ENCODE data around the gene CDX1.
A peak's percentile ranks its signal among the peaks of the same experiment; 100 is the strongest.

CDX1 gene

GRCh38 chr5:150173161-150173560 lies 6.6 kb downstream of the CDX1 start:
- peak overlapping the region in 1 of 2 experiments; percentile 9 for H3K23ac ChIP-seq (ENCODE audit: low read length in 2 of 2)
- no peaks in the 10 kb centered on the region for H3K9me3 ChIP-seq (ENCODE audit: control insufficient read depth, low read length)
- no peak for DNase-seq
- H2AK5ac ChIP-seq (ENCODE audit: low read length, severe bottlenecking) = no peak overlapping the region
- no peak overlapping the region for H3K18ac ChIP-seq (ENCODE audit: low read depth in 1 of 2, low read length in 2 of 2)
- H2BK12ac ChIP-seq (ENCODE audit: low read length in 2 of 2) = no peak overlapping the region
- H4K91ac ChIP-seq (ENCODE audit: low read length) = no peak overlapping the region
- no peak overlapping the region for H3K27ac ChIP-seq (ENCODE audit: low read length, poor library complexity, severe bottlenecking)
- no peak overlapping the region for H2BK15ac ChIP-seq (ENCODE audit: low read depth, poor library complexity, severe bottlenecking)
- H2BK5ac ChIP-seq (ENCODE audit: low read depth, low read length, poor library complexity, severe bottlenecking) = no peak overlapping the region
- H3K4me1 ChIP-seq (ENCODE audit: control insufficient read depth, insufficient read depth, low read depth, low read length) = peaks cover 8% of the 10 kb centered on the region
- no peak overlapping the region for H3K9ac ChIP-seq (ENCODE audit: low read length)
- H3K14ac ChIP-seq (ENCODE audit: low read length in 2 of 2) = no peak overlapping the region
- no peak overlapping the region for H4K8ac ChIP-seq (ENCODE audit: low read length)
- no peak overlapping the region for H2BK120ac ChIP-seq (ENCODE audit: low read depth, low read length)
- no peak overlapping the region for H3K4me2 ChIP-seq (ENCODE audit: low read length, poor library complexity, severe bottlenecking)
- 74% methylated on average over 3 of the region's 3 CpGs for WGBS
- H3K4ac ChIP-seq (ENCODE audit: low read depth in 1 of 2, low read length in 2 of 2) = peak overlapping the region in 1 of 2 experiments; percentile 22
- no peak overlapping the region for H3K4me3 ChIP-seq (ENCODE audit: insufficient read depth in 1 of 2, low read depth in 1 of 2, low read length in 2 of 2)
- H3K36me3 ChIP-seq (ENCODE audit: control insufficient read depth in 1 of 2, insufficient read depth in 2 of 2, low read depth in 1 of 2, low read length in 2 of 2) = no peaks in the 10 kb centered on the region
- H2AFZ ChIP-seq (ENCODE audit: low read depth, low read length) = no peak overlapping the region
- H3K79me1 ChIP-seq (replicated peaks; ENCODE audit: low read length, poor library complexity, severe bottlenecking) = no peaks in the 10 kb centered on the region
- H3K27me3 ChIP-seq (ENCODE audit: control insufficient read depth in 1 of 2, insufficient read depth in 1 of 2, low read length in 2 of 2) = peaks cover 0 to 16% of the 10 kb centered on the region in 2 experiments

GRCh38 chr5:150174285-150174684 lies 7.7 kb downstream of the CDX1 start:
- Histone ChIP-seq H2BK15ac (ENCODE audit: low read depth, poor library complexity, severe bottlenecking) (no peak overlapping the region), H3K4ac (ENCODE audit: low read depth in 1 of 2, low read length in 2 of 2) (no peak overlapping the region), H2BK12ac (ENCODE audit: low read length in 2 of 2) (no peak overlapping the region), H3K9ac (ENCODE audit: low read length) (no peak overlapping the region), H2AFZ (ENCODE audit: low read depth, low read length) (no peak overlapping the region), H3K79me1 (replicated peaks; ENCODE audit: low read length, poor library complexity, severe bottlenecking) (no peaks in the 10 kb centered on the region), H4K8ac (ENCODE audit: low read length) (no peak overlapping the region), H3K36me3 (ENCODE audit: control insufficient read depth in 1 of 2, insufficient read depth in 2 of 2, low read depth in 1 of 2, low read length in 2 of 2) (no peaks in the 10 kb centered on the region), H3K4me2 (ENCODE audit: low read length, poor library complexity, severe bottlenecking) (no peak overlapping the region), H2BK120ac (ENCODE audit: low read depth, low read length) (no peak overlapping the region), H3K27ac (ENCODE audit: low read length, poor library complexity, severe bottlenecking) (no peak overlapping the region), H3K9me3 (ENCODE audit: control insufficient read depth, low read length) (no peaks in the 10 kb centered on the region), H4K91ac (ENCODE audit: low read length) (no peak overlapping the region), H3K4me3 (ENCODE audit: insufficient read depth in 1 of 2, low read depth in 1 of 2, low read length in 2 of 2) (no peak overlapping the region), H3K14ac (ENCODE audit: low read length in 2 of 2) (no peak overlapping the region), H3K4me1 (ENCODE audit: control insufficient read depth, insufficient read depth, low read depth, low read length) (peaks cover 11% of the 10 kb centered on the region), H3K27me3 (ENCODE audit: control insufficient read depth in 1 of 2, insufficient read depth in 1 of 2, low read length in 2 of 2) (peaks cover 0 to 12% of the 10 kb centered on the region in 2 experiments), H2AK5ac (ENCODE audit: low read length, severe bottlenecking) (no peak overlapping the region), H3K23ac (ENCODE audit: low read length in 2 of 2) (no peak overlapping the region), H2BK5ac (ENCODE audit: low read depth, low read length, poor library complexity, severe bottlenecking) (no peak overlapping the region), H3K18ac (ENCODE audit: low read depth in 1 of 2, low read length in 2 of 2) (no peak overlapping the region)
- WGBS = 96% methylated on average over 6 of the region's 6 CpGs
- DNase-seq = no peak

GRCh38 chr5:150175076-150175475 lies 8.5 kb downstream of the CDX1 start:
- H3K18ac ChIP-seq (ENCODE audit: low read depth in 1 of 2, low read length in 2 of 2) = no peak overlapping the region
- no peak for DNase-seq
- H3K27me3 ChIP-seq (ENCODE audit: control insufficient read depth in 1 of 2, insufficient read depth in 1 of 2, low read length in 2 of 2) = peaks cover 0 to 6% of the 10 kb centered on the region in 2 experiments
- H3K36me3 ChIP-seq (ENCODE audit: control insufficient read depth in 1 of 2, insufficient read depth in 2 of 2, low read depth in 1 of 2, low read length in 2 of 2) = no peaks in the 10 kb centered on the region
- H4K91ac ChIP-seq (ENCODE audit: low read length) = no peak overlapping the region
- H3K9ac ChIP-seq (ENCODE audit: low read length) = no peak overlapping the region
- no peaks in the 10 kb centered on the region for H3K9me3 ChIP-seq (ENCODE audit: control insufficient read depth, low read length)
- H2BK15ac ChIP-seq (ENCODE audit: low read depth, poor library complexity, severe bottlenecking) = no peak overlapping the region
- no peak overlapping the region for H3K4me3 ChIP-seq (ENCODE audit: insufficient read depth in 1 of 2, low read depth in 1 of 2, low read length in 2 of 2)
- no peak overlapping the region for H2AFZ ChIP-seq (ENCODE audit: low read depth, low read length)
- H2AK5ac ChIP-seq (ENCODE audit: low read length, severe bottlenecking) = no peak overlapping the region
- no peak overlapping the region for H4K8ac ChIP-seq (ENCODE audit: low read length)
- H2BK120ac ChIP-seq (ENCODE audit: low read depth, low read length) = no peak overlapping the region
- no peak overlapping the region for H3K4ac ChIP-seq (ENCODE audit: low read depth in 1 of 2, low read length in 2 of 2)
- no peak overlapping the region for H2BK5ac ChIP-seq (ENCODE audit: low read depth, low read length, poor library complexity, severe bottlenecking)
- H3K79me1 ChIP-seq (replicated peaks; ENCODE audit: low read length, poor library complexity, severe bottlenecking) = no peaks in the 10 kb centered on the region
- H3K4me2 ChIP-seq (ENCODE audit: low read length, poor library complexity, severe bottlenecking) = no peak overlapping the region
- H3K4me1 ChIP-seq (ENCODE audit: control insufficient read depth, insufficient read depth, low read depth, low read length) = peaks cover 11% of the 10 kb centered on the region
- WGBS = 100% methylated on average over 1 of the region's 1 CpG
- H3K23ac ChIP-seq (ENCODE audit: low read length in 2 of 2) = no peak overlapping the region
- H3K27ac ChIP-seq (ENCODE audit: low read length, poor library complexity, severe bottlenecking) = no peak overlapping the region
- peak overlapping the region in 1 of 2 experiments; percentile 57 for H2BK12ac ChIP-seq (ENCODE audit: low read length in 2 of 2)
- no peak overlapping the region for H3K14ac ChIP-seq (ENCODE audit: low read length in 2 of 2)

GRCh38 chr5:150175536-150175935 lies 9.0 kb downstream of the CDX1 start:
- H3K18ac ChIP-seq (ENCODE audit: low read depth in 1 of 2, low read length in 2 of 2) = no peak overlapping the region
- peak overlapping the region in 1 of 2 experiments; percentile 3 for H3K23ac ChIP-seq (ENCODE audit: low read length in 2 of 2)
- no peaks in the 10 kb centered on the region for H3K36me3 ChIP-seq (ENCODE audit: control insufficient read depth in 1 of 2, insufficient read depth in 2 of 2, low read depth in 1 of 2, low read length in 2 of 2)
- DNase-seq = peak; percentile 52
- H3K9ac ChIP-seq (ENCODE audit: low read length) = no peak overlapping the region
- H3K4me2 ChIP-seq (ENCODE audit: low read length, poor library complexity, severe bottlenecking) = no peak overlapping the region
- no peak overlapping the region for H4K8ac ChIP-seq (ENCODE audit: low read length)
- peaks cover 13% of the 10 kb centered on the region for H3K4me1 ChIP-seq (ENCODE audit: control insufficient read depth, insufficient read depth, low read depth, low read length)
- no peaks in the 10 kb centered on the region for H3K9me3 ChIP-seq (ENCODE audit: control insufficient read depth, low read length)
- H4K91ac ChIP-seq (ENCODE audit: low read length) = peak overlapping the region; percentile 43
- no peak overlapping the region for H2BK12ac ChIP-seq (ENCODE audit: low read length in 2 of 2)
- no peak overlapping the region for H3K27ac ChIP-seq (ENCODE audit: low read length, poor library complexity, severe bottlenecking)
- H2BK15ac ChIP-seq (ENCODE audit: low read depth, poor library complexity, severe bottlenecking) = peak overlapping the region; percentile 26
- no peak overlapping the region for H3K4me3 ChIP-seq (ENCODE audit: insufficient read depth in 1 of 2, low read depth in 1 of 2, low read length in 2 of 2)
- no peak overlapping the region for H3K14ac ChIP-seq (ENCODE audit: low read length in 2 of 2)
- no peak overlapping the region for H2BK120ac ChIP-seq (ENCODE audit: low read depth, low read length)
- WGBS = 66% methylated on average over 5 of the region's 5 CpGs
- H2BK5ac ChIP-seq (ENCODE audit: low read depth, low read length, poor library complexity, severe bottlenecking) = no peak overlapping the region
- peaks cover 0 to 2% of the 10 kb centered on the region in 2 experiments for H3K27me3 ChIP-seq (ENCODE audit: control insufficient read depth in 1 of 2, insufficient read depth in 1 of 2, low read length in 2 of 2)
- H3K79me1 ChIP-seq (replicated peaks; ENCODE audit: low read length, poor library complexity, severe bottlenecking) = no peaks in the 10 kb centered on the region
- H2AFZ ChIP-seq (ENCODE audit: low read depth, low read length) = no peak overlapping the region
- H2AK5ac ChIP-seq (ENCODE audit: low read length, severe bottlenecking) = no peak overlapping the region
- no peak overlapping the region for H3K4ac ChIP-seq (ENCODE audit: low read depth in 1 of 2, low read length in 2 of 2)
